GM12801 (cell line): ENCODE measurements around the gene PRR5L.

Experiments used
- CTCF ChIP-seq: IDR thresholded peaks from one replicate; pipeline ENCODE4 v1.5.1; 2011; ENCODE audit warnings: control low read depth; ENCODE audit not compliant: insufficient read length; ENCODE audit errors: extremely low read depth

Gene PRR5L

GRCh38 chr11:36361901-36362391 is 65.9 kb downstream of the PRR5L start:
- no peak for TF ChIP-seq CTCF

GRCh38 chr11:36362902-36363301 is 66.8 kb downstream of the PRR5L start:
- TF ChIP-seq CTCF: no peak

GRCh38 chr11:36363361-36364268 is 67.5 kb downstream of the PRR5L start:
- no peak for TF ChIP-seq CTCF

GRCh38 chr11:36364551-36365325 is 68.7 kb downstream of the PRR5L start:
- TF ChIP-seq CTCF: no peak

GRCh38 chr11:36365907-36366306 is 69.8 kb downstream of the PRR5L start:
- TF ChIP-seq CTCF: no peak

- TF ChIP-seq CTCF: no peak
Observed at GRCh38 chr11:36367806-36368680, 72.0 kb downstream of the PRR5L start.

- no peak for TF ChIP-seq CTCF
Observed at GRCh38 chr11:36371181-36371580, 75.1 kb downstream of the PRR5L start.
